GM18508 (cell line): ENCODE data around the gene GNLY.
"Not testable (repeated sequence)": the region's sequence is repeated elsewhere in the genome, so short reads cannot be mapped to it uniquely, and the experiment has no call there.

Experiments
- ATAC-seq: cut with Tn5 transposase; IDR thresholded peaks from one replicate; pipeline ENCODE4 v1.9.1; 2021; ENCODE audit warnings: moderate number of reproducible peaks; ENCODE audit not compliant: insufficient read depth, unreplicated experiment

Gene GNLY

DNA sequence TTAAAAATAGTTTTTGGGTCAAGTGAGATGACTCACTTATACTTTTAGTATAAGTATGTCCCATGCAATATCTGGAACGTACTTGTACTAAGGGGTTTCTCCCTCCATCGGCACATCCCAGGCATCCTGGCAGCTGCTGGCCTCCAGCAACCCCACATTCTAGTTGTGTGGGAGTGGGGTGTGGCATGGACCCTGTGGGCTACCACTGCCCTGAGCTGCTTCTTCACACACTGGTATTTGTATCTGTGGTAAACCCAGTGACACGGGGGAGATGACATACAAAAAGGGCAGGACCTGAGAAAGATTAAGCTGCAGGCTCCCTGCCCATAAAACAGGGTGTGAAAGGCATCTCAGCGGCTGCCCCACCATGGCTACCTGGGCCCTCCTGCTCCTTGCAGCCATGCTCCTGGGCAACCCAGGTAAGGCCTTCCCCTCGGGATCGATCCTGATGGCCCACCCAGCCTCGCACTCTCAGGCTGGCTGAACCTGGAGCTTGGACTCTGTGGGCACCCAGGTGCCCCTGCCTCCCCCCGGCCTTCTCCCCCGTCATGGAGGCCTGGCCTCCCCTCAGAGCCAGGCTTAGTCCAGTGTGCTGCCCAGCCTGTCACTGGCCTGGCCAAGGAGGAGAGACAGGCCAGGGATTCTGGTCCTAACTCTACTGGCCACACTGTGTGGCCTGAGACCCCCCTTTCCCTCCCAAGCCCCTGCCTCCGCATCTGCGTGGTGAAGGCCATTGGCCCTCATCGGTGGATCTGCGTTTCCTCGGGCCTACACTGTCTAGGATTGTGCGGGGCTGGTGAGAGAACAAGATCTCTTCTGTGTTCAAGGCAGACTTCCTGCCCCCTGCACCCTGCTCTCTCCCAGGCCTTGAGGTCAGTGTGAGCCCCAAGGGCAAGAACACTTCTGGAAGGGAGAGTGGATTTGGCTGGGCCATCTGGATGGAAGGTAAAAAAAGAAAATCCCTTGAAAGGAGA lies at the start of gene GNLY:
TSS of gene GNLY (plus strand) at position 307 of the 974 bp plus-strand sequence. CDS start at position 368, 61 bp downstream.
- no peak for ATAC-seq

DNA sequence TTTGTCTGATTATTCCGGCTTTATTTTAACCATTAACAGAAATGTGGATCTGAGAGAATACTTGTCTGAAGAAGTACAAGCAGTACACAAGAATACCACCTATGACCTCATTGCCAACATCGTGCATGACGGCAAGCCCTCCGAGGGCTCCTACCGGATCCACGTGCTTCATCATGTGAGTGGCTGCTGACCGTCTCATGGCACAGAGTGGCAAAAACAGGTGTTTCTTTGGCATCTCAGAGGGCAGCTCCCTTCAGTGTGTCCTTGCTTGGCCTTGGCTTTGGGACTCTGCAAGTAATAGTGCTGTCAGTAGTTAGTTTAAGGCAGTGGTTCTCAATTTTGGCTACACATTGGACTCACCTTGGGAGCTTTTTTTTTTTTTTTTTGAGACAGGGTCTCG lies 49.2 kb upstream of the GNLY start:
- ATAC-seq: no peak

DNA sequence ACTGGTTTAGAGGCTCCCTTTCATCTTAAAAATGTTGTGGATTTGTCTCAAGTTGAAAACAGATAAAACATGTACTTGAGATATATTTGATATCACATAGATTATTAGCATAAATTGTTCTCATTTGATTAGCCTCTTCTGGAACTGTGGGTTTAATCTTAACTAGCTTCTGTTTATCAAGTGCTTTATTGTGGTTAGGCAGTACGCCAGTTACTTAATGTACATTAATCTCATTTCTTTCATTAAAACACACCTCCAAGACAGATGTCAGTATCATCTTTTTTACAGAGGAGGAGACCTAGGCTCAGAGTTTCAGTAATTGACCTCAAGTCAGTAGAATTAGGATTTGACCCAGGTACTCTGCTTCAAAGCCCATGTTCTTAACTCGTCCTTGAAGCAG lies 48.0 kb upstream of the GNLY start:
- no peak for ATAC-seq

DNA sequence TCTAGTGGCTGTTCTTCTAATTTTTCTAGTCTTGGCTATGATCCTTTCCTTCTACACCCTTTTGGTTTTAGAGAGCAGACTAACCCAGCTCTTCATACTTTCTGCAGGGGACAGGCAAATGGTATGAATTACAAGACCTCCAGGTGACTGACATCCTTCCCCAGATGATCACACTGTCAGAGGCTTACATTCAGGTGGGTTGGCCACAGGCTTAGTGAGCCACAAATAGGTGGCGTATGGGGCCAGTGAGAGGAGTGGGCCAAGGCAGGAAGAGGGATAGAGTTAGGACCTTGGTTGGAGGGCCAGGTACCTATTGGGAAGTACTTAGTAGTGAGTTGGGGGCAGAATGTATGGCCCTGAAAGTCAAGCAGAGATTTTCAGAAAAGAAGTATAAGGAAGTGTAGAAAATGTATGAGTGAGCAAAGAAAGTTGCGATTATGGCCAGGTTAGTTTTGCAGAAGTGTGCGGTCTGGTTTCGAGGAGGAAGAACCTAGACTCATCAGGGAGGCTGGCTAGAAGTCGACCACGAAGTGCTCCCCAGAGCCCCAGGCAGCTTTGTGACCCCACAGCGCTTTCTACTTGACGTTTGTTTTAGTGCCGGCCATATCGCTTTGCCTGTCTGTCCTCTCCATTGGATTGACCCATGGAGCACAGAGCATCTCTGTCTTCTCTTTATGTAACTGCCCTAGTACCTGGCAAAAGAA lies 46.2 kb upstream of the GNLY start:
- no peak for ATAC-seq

DNA sequence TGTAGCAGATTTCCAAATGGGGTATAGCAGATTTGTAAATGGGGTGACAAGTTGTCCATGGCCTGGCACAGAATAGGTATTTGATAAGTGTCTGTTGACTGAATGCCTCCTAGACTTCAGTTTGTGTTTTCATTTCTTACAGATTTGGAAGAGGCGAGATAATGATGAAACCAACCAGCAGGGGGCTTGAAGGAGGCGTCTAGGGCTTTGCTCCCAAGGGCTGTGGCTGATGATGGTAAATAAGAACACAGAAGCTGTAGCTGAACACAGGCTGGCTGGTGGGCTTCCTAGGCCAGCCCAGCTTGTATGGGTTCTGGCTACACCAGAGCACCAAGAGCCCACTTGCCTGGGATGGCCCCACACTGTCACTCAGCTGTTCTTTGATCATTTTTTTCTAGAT lies 45.5 kb upstream of the GNLY start:
- no peak for ATAC-seq

DNA sequence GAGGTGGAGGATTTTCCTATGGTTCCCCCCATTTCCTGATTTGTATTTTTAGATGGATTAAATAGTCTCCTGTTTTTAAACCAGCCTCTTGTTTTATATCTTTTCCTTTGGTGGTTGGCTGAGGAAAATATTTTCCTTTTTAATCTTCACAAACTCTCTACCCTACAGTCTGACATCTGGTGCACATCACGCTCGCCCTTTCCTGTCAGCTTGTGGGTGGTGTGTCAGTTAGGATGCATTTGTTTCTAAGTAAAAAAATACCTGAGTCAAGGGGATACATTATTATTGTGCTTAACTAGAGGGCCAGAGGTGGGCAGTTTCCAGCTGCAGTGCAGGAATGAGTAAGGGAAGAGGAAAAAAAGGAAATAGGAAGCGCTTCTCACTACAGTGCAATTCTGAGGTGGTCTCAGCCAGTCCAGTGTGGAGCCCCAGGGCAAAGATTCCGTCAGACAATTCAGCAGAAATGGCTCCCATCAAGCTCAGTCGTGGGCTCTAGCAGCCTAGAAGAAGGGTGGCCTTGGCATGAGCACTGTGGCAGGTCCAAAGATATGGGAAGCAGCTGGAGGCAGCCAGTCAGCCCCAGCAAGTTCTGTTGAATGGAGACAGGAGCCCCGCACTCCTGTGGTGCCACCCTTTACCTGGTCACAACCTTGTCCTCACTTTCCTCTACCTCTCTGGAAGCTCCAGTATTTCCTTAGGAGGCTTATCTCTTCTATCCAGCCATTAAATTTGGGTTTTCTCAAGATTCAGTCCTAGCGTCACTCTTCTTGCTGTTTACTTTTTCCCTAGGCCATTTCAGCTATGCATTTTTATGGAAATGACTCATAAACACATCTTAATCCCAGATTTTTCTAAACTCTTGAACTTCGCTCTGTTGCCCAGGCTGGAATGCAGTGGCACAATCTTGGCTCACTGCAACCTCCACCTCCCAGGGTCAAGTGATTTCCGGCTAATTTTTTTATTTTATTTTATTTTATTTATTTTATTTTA lies 44.7 kb upstream of the GNLY start:
- ATAC-seq: no peak

DNA sequence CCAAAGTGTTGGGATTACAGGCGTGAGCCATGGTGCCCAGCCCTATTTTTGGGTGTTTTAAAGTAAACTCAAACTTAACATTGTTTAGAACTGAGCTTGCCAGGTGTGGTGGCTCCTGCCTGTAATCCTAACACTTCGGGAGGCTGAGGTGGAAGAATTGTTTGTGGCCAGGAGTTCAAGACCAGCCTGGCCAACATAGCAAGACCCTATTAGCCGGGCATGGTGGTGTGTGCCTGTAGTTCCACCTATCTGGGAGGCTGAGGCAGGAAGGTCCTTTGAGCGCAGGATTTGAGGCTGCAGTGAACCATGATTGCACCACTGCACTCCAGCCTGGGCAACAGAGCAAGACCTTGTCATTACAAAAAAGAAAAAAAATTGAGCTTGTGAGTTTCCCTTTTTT lies 43.7 kb upstream of the GNLY start:
- no peak for ATAC-seq

DNA sequence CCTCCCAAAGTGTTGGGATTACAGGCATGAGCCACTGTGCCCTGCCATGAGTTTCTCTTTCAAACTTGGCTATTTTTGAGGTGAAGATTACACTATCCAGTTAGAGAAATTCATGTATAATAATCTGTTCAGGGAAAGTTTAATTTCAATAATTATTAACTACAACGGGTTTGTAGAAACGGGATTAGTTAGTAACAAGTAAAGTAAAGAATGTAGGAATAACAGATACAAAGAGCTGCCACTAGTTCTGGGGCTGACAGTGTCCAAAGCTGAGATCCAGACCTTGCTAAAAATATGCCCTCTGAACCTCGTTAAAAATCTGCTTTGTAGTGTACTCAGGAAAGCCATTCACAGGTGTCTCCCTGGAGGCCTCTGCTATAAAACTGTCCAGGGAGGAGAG lies 43.1 kb upstream of the GNLY start:
- no peak for ATAC-seq

DNA sequence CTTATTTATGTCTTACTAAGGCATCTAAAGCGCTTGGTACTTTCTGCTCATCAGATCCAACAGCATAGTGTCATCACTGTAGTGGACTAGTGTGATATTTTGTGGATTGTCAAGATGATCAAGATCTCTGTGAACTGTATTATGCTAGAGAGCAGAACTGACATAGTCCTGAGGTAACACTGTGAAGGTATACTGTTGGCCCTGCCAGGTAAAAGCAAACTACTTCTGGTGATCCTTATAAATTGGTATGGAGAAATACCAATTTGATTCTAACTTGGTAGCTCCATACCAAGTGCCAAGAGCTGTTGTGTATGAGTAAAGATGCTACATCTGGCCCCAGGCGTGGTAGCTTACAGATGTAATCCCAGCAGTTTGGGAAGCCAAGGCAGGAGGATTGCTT lies 42.1 kb upstream of the GNLY start:
- ATAC-seq: no peak

DNA sequence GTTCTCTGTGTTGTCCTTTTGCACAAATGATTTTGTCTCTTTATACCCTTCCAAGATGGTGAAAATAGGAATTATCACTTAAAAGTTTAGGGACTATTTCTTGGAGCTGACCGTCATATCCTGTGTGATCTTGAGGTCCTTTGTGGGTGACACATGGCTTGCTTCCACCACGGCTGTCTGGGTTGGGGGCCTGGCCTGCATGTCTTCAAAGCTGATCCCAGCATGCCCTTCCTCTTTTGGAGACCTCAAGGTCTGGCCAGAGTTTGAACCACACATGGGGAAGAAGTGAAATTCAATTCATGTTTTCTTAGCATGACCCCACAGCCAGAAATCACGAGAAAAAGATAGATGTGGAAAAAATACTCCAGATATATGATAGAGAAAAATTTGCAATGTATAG lies 40.2 kb upstream of the GNLY start:
- no peak for ATAC-seq

DNA sequence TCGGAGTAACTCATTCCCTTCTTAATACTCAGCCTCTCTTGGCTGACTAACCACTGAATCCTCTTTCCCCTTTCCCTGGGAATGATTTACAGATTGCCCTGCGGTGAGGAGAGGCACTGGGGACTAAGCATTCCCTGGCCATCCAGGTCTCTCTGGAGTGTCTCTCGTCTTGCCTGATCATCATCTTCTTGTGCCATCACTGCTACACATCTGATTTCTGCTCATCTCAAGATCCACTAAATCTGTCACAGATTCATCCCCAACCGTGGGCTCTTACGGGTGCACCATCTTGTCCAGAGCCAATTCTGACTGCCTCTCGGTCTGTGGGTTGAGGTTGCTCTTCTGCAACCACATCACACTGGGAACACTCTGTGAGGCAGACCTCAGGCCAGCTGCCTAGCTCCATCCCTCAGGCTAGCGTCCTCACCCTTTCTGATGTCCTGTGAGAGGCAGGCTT lies 38.2 kb upstream of the GNLY start:
- no peak for ATAC-seq

DNA sequence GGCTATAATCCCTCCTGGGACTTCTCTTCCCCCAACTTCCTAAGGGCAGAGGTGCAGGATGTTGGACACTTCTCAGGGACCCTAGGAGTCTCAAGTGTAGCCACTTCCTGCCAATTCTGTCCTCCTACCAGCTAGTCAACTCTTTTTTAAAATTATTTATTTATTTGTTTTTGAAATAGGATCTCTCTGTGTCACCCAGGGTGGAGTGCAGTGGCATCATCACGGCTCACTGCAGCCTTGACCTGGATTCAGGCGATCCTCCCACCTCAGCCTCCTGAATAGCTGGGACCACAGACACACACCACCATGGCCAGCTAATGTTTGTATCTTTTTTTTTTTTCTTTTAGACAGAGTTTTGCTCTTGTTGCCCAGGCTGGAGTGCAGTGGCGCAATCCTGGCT lies 37.7 kb upstream of the GNLY start:
- ATAC-seq: no peak

DNA sequence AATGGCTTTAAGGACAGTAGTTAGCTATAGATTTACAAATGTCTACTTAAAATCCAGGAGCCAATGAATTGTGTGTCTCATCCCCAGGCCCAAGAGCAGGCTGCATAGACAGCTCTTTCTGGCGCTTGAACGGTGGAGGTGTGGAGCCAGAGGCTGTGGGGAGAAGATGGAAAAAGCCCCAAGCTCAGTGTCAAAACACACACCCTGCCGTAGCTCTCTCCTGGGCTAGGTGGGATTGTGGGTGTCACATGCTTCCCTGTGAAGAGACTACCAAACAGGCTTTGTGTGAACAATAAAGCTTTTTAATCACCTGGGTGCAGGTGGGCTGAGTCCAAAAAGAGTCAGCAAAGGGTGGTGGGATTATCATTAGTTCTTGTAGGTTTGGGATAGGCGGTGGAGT lies 36.8 kb upstream of the GNLY start:
- not testable (repeated sequence) for ATAC-seq

DNA sequence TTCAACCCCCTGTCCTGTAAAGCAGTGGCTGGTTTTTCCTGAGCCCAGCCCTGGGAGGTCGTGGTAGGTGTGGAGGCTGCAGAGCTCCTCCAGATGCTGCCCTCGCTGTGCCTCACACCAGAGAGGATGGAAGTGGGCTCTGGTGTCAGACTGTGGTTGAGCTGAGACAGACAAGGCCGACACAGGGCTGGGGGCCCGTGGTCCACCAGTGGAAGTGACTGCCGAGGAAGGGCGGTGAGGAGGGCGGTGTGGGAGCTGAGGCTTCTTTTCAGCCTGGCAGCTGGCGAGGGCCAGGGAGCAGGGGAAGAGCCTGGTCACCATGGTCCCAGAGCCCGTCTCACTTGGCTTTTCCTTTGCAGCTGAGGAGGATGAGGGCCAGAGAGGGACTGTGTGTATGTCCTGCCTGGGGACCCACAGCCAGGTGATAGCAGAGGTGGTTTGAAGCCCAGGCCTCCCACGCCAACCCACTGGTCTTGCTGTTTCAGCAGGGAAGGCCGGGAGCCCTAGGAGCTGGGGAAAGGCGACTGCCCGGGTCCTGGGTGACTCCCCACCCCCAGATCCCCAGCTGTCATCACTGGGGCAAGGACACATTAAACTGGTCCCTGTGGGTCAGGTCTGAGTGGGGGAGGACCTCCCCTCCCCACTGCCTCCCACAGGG lies 34.7 kb upstream of the GNLY start:
- no peak for ATAC-seq

DNA sequence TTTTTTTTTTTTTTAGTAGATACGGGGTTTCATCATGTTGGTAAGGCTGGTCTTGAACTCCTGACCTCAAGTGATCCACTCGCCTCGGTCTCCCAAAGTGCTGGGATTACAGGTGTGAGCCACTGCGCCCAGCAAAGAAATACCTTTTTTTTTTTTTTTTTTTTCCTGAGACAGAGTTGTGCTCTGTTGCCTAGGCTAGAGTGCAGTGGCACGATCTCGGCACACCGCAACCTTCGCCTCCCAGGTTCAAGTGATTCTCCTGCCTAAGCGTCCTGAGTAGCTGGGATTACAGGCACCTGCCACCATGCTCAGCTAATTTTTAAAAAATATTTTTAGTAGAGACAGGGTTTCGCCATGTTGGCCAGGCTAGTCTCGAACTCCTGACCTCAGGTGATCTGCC lies 33.9 kb upstream of the GNLY start:
- not testable (repeated sequence) for ATAC-seq

DNA sequence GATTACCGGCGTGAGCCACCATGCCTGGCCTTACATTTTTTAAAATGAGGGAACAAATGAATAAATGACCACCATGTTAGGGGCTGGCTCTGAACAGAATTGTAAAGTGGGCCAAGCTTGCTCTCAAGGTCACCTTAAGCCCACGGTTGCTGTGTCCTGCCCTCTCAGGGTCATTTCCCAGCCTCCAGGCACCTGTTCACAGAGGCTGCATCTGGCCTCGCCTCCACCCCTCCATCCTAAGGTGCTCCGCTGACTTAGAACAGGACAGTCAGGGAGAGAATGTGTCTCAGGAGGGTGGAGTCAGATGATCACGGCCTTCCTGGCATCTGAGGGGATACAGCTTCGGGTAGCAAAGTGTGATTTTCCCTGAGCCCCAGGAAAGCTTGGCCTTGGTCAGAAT lies 33.4 kb upstream of the GNLY start:
- ATAC-seq: no peak

DNA sequence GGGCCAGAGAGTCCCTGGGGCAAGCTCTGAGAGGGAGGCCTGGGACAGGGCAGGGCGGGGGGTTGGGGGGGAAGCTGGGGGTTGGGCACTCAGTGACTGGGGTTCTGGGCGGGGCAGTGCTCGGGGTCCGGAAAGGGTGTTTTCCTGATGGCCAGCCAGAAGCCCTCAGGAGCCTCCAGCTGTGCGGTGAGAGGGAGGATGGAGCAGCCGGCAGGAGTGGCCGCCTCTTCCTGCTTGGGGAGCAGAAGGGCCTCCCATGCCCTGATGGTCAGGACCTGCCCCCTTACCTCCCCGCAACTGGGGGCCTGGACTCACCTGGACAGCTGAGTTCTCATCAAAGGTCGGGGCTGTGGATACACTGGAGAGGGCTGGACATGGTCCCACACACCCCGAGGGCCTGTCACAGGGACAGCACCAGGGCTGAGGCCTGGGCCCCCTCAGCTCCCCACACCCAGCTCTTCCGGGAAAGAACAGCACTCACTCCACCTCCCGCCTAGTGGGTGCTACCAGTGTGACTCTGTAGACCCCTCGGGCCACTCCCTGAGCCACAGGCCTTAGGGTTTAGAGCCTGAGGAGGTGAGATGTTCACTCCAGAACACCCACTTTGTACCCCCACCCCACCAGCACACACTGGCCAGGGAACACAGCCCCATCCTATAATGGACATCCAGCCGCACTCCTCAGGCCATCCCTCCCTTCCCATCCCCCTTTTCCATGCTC lies 32.9 kb upstream of the GNLY start:
- ATAC-seq: no peak

DNA sequence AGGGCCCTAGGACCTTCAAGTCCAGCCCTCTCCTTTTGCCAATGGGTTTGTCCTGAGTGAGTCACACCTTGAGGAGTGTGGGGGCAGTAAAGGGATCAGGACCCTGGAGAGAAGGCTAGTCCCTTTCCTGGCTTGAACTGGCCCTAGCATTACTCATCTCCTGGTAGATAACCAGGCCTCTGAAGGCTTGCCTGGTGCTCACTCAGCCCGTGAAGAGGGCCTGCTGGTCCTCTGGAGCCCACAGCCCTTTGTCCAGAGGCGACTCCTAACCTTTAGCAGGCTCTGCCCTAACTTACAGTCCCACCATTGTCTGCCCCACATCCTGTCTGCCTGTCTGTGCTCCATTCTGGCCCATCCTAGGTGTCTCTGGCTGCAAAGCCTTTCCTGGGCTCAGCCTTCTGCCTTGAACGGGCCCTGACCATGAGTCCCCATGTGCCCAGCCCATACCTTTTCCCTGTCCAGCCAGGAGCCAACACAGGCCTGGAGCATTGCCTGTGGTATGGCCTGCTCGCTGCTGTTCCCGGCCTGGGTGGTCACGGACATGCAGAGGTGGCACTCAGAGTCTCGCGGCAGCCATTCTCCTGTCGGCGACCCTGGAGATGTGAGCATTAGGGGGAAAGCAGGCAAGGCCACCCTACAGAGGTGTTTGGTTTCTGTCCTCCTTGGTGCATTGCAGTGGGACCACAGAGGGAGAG lies 31.1 kb upstream of the GNLY start:
- ATAC-seq: no peak
